Smooth muscle cell of bladder (primary cell): ENCODE measurements around the gene ZNF296. TPM values are rescaled to one million over a fixed set of nuclear protein-coding genes. Genes with fewer than 3 reads are reported as not detected.

ENCODE experiments used
- total RNA-seq: library from RNA; depleted of rRNA; stranded (reverse); fragments of >200 nt; gene quantifications from 2 replicates; pipeline ENCODE4 v1.2.3, GENCODE V29; 2014

ZNF296 gene
- total RNA-seq: not detected in 2 replicates

DNA sequence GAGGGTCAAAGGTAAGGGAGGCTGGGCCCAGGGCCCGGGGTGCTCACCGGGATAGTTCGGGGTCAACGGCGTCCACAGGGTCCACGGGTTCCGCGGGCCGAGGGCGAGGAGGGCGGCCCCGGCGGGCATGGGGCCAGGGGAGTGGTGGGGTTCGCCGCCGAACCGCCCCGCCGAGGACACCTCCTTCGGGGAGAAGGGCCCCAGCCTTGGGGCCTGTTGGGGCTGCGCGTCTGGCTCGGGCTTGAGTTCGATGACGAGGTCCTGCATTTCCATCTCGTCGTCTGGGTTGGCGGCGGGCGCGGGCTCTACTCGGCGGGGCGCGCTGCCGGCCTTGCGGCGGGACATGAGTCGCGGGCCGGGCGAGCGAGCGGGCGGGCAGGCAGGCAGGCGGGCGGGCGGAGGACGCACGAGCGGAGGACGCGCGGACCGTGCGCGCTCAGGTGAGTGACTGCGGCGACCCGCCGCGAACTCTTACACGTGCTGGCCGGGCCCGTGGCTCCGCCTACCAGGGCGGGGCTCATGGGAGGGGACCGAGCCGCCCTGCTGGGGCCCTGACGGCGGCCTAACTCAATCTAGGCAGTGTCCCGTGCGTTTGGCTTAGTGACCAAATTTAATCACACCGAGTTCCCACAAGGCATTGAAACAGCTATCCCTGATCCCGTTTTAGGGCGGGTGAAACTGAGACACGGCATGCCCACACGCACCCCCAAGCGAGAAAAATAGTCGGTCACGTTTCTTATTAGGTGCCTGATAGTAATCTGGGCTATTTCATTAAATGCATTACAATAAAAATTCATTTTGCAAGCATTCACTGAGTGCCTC, at the start of gene ZNF296:
Gene ZNF296 (minus strand): TSS at position 450 of the 822 bp plus-strand sequence. CDS start 105 bp downstream, at position 345.

DNA sequence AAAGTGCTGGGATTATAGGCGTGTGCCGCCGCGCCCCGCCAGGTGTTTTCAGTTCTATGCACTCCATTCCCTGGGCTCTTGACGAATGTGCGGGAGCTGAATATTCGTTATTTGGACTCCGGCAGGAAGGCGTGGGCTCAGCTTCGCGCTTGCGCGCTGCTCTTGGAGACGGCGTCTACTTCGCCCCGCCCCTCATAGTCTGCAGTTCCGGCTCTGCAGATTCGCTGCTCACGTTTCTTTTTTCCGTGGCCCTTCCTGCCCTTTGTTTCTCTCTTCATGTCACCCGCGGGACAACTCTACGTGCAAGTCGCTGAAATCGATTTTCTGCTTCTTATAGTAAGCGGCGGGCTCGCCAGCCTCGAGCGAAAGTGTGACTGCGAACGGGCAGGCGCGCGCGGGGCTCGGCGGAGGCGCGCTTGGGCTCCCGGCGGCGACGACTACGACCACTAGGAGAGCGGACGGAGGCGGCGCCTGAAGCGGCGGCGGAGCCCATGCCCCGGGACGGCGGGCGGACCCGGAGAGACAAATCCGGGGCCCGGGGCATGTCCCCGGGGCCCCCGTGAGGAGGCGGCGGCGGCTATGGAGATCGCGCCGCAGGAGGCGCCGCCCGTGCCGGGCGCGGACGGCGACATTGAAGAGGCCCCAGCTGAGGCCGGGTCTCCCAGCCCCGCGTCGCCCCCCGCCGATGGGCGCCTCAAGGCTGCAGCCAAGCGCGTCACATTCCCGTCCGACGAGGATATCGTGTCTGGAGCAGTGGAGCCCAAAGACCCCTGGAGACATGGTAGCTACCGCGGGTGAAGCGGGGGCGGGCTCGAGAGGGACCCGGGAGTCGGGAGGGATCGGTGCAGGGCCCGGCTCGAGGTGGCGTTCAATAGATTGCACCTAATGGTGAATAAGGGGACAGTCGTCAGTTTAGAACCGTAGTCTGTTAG, 16.7 kb upstream of the ZNF296 start, which contains the start of gene PPP1R37:
Gene PPP1R37 (plus strand): TSS at position 433 of the 932 bp plus-strand sequence. CDS start 147 bp downstream, at position 580.

DNA sequence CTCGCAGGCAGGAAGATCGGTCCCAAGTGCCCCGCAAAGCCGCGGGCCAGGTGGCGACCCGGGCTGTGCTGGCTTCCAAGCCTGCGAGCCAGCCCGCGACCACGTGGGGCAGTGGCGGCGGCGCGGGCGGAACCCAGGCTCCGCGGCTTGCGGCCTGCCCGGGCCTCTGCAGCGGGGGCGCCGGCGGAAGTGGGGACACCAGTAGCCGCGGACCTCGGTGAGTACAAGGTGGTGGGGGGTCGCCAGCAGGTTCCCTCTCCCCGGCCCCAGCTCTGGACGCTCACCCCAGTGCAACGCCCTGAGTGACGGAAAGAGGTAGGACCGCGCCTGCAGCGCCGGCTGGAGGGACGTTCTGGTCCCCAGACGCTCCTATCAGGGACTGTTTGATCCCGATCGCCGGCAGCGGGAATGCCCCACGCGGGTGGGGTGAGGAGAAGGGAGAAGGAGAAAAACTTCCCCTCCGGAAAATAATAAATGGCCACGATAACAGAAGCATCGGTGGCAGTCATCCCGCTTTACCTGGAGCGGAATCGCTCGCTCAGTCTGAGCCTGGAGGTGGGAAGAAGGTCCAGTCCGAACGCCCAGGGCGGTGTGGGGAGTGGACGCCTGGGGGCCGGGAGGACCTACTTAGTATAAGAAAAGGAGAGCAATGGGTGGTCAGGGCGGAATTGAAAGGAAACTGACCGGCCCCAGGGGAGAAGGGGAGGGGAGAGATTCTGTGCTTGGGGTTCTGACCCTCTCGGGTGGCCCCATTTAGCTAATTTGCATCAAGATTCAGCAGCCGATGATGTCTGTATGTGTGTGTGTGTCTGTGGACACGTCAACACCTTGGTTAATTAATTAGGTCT, 3.0 kb upstream of the ZNF296 start, which contains the start of gene GEMIN7:
Gene GEMIN7 (plus strand): TSS at position 198 of the 848 bp plus-strand sequence. CDS start 10,855 bp downstream, outside the sequence.

DNA sequence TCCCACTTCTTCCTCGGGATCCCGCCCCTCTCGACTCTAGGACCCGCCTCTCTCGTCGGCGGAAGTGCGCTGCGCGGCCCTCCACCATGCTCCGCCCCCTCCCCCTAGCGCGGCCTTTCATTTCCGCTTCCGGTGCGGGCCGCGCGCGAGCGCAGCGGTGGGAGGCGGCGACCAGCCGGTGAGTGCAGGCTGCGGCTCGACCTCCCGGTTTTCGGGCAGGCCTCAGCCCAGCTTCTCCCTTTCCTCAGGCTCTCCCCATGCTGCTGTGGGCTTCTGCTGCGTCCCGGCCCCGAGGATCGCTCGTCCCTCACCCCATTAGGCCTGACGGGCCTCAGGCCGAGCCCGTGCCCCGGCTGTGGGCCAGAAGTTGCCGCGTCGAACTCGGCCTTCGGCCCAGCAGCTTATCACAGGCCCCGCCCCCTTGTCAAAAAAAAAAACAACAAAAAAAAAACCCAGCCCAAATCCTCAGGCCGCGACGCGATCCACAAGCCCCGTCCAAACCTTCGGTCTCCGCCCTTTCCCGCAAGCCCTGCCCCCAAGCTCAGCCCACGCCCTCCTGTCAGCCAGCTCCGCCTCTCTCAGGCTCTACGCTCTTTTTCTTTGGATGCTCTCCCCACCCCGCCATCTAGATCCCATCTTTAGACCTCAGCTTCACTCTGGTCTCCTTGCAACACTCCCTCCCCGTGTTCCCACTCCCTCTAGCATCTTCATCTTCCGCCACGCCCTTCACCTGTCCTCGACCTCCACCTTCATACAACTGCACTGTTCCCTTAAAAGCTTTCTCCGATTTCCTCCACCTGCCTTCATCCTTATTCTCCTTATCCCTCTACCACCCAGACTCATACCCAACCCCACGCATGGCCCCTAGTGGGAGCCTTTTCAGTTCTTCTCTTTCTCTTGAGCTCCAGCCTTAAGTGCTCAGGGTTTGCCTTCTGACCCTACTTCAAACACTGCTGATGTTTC, 37.1 kb downstream of the ZNF296 start, which contains the start of gene CLASRP:
Gene CLASRP (plus strand): TSS at position 115 of the 963 bp plus-strand sequence. CDS start 1,168 bp downstream, outside the sequence.

Other genes with a start within 250 kb of the ZNF296 start
- 57.8 and 61.3 TPM in 2 replicates for gene NECTIN2, start 230.2 kb downstream of the ZNF296 start, total RNA-seq
- gene TOMM40, start 185.2 kb downstream of the ZNF296 start, total RNA-seq: 31.4 and 35.1 TPM in 2 replicates
- 7.7 and 18.3 TPM in 2 replicates for gene APOE, start 170.7 kb downstream of the ZNF296 start, total RNA-seq
- 1.8 and 3.6 TPM in 2 replicates for gene APOC1, start 161.9 kb downstream of the ZNF296 start, total RNA-seq
- gene APOC4, start 134.2 kb downstream of the ZNF296 start, total RNA-seq: not detected in 2 replicates
- gene APOC2, start 130.4 kb downstream of the ZNF296 start, total RNA-seq: not detected in 2 replicates
- gene CLPTM1, start 121.1 kb downstream of the ZNF296 start, total RNA-seq: 29.7 and 36.5 TPM in 2 replicates
- gene RELB, start 75.0 kb downstream of the ZNF296 start, total RNA-seq: 5.5 and 7.3 TPM in 2 replicates
- gene CLASRP, start 37.4 kb downstream of the ZNF296 start, total RNA-seq: 7.8 and 12.6 TPM in 2 replicates
- gene GEMIN7, start 2.8 kb upstream of the ZNF296 start, total RNA-seq: 12.1 and 15.6 TPM in 2 replicates
- gene PPP1R37, start 16.7 kb upstream of the ZNF296 start, total RNA-seq: 20.6 and 29.2 TPM in 2 replicates
- 0.14 and 0.18 TPM in 2 replicates for gene NKPD1, start 84.5 kb upstream of the ZNF296 start, total RNA-seq
- gene TRAPPC6A, start 101.8 kb upstream of the ZNF296 start, total RNA-seq: 13.5 and 14.1 TPM in 2 replicates
- gene BLOC1S3, start 102.3 kb upstream of the ZNF296 start, total RNA-seq: 2.3 and 2.9 TPM in 2 replicates
- under 0.01 and 0.09 TPM in 2 replicates for gene EXOC3L2, start 168.9 kb upstream of the ZNF296 start, total RNA-seq
- gene MARK4, start 174.8 kb upstream of the ZNF296 start, total RNA-seq: 8.2 and 11.9 TPM in 2 replicates
- under 0.01 TPM in 1 of 2 replicates, not detected in the other for gene CKM, start 246.4 kb upstream of the ZNF296 start, total RNA-seq